Upper lobe of left lung (tissue), 4 donors: ENCODE data around the gene PDLIM7.

Source experiments
- CTCF ChIP-seq, 6 experiments: fragments of 450-650 bp in 4 of 6; fragments of 200-600 bp in 2 of 6; sonication (generic) in 2 of 6; IDR thresholded peaks; one replicate each; pipeline ENCODE4 v1.5.1; 2016 to 2019; ENCODE audit warnings: antibody characterized with exemption in 6 of 6
- EP300 ChIP-seq, 4 donors: sonication (generic); formaldehyde crosslinking; IDR thresholded peaks; one replicate each; pipeline ENCODE4 v1.5.1; 2017; ENCODE audit warnings: antibody characterized with exemption in 4 of 4, control low read depth in 2 of 4
- POLR2A ChIP-seq, 4 donors: fragments of 450-650 bp; IDR thresholded peaks; one replicate each; pipeline ENCODE4 v1.5.1; 2016 to 2017; ENCODE audit warnings: antibody characterized with exemption in 4 of 4, mild to moderate bottlenecking in 2 of 4
- POLR2AphosphoS5 ChIP-seq, 2 donors: sonication (generic); formaldehyde crosslinking; IDR thresholded peaks; one replicate each; pipeline ENCODE4 v1.5.1; 2017; ENCODE audit warnings: antibody characterized with exemption in 2 of 2

- TF ChIP-seq CTCF (IDR thresholded peaks at IDR 0.05), result no peak
- no peak for TF ChIP-seq EP300 (IDR thresholded peaks at IDR 0.05)
- peak in 1 of 4 donors; percentile 0 for TF ChIP-seq POLR2A (IDR thresholded peaks at IDR 0.05)
- no peak for TF ChIP-seq POLR2AphosphoS5 (IDR thresholded peaks at IDR 0.05)
Observed at GRCh38 chr5:177503351-177504085, 6.1 kb upstream of the PDLIM7 start.
